HG03520 (cell line): ENCODE results near the gene SHISA4.
"Not testable (repeated sequence)": the region's sequence is repeated elsewhere in the genome, so short reads cannot be mapped to it uniquely, and the experiment has no call there.

Experiments
- ATAC-seq: cut with Tn5 transposase; IDR thresholded peaks from one replicate; pipeline ENCODE4 v1.9.1; 2021; ENCODE audit warnings: mild to moderate bottlenecking, moderate library complexity; ENCODE audit not compliant: unreplicated experiment

The SHISA4 gene, protein sequence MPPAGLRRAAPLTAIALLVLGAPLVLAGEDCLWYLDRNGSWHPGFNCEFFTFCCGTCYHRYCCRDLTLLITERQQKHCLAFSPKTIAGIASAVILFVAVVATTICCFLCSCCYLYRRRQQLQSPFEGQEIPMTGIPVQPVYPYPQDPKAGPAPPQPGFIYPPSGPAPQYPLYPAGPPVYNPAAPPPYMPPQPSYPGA

DNA sequence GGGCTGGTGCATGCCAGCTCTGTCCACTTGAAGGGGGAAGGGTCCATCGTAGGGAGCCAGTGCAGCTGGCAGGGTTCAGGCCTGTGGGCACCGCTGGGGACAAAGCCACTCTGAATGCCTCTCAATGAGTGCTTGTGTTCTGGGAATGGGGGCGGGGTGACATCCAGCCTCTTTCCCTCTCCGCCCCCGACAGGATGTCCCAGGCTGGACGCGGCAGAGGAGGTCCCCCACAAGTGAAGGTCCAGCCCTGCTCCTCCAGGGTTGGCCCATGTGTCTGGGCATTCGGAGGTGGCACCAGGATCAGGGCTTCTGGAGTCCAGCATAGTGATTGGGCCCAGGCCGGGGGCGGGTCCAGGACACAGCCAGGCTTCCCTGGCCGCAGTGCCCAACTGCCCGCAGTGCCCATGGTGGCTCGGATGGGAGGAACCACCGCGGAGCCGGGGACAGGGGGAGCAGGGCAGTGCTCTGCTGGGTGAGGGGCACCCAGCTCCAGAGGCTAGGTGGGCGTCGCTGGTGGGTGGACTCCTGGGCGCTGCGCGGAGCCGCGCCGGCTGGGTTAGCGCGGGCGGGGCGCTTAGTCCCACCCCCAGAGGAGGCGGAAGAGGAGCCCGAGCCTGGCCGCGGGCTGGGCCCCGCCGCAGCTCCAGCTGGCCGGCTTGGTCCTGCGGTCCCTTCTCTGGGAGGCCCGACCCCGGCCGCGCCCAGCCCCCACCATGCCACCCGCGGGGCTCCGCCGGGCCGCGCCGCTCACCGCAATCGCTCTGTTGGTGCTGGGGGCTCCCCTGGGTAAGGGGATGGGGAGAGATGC lies at the start of gene SHISA4:
TSS of gene SHISA4 (plus strand) at position 617 of the 808 bp plus-strand sequence. CDS start at position 714, 97 bp downstream.
- ATAC-seq: no peak

DNA sequence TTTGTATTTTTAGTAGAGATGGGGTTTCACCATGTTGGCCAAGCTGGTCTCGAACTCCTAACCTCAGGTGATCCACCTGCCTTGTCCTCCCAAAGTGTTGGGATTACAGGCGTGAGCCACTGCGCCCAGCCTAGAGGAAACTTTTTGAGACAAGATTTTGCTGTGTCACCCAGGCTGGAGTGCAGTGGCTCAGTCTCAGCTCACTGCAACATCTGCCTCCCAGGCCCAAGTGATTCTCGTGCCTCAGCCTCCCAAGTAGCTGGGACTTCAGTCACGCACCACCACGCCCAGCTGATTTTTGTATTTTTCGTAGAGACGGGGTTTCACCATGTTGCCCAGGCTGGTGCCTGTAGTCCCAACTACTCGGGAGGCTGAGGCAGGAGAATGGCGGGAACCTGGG lies 49.6 kb upstream of the SHISA4 start:
- not testable (repeated sequence) for ATAC-seq

DNA sequence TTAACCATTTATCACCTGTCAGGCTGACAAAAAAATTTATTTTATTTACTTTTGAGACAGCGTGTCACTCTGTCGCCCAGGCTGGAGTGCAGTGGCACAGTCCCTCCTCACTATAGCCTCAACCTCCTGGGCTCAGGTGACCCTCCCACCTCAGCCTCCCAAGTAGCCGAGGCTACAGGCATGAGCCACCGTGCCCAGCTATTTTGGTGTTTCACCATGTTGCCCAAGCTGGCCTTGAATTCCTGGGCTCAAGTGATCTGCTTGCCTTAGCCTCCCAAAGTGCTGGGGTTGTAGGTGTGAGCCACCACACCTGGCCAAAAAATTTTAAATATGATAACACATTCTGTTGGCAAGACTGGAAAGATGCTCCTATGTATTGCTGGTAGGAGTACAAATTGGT lies 48.6 kb upstream of the SHISA4 start:
- no peak for ATAC-seq

DNA sequence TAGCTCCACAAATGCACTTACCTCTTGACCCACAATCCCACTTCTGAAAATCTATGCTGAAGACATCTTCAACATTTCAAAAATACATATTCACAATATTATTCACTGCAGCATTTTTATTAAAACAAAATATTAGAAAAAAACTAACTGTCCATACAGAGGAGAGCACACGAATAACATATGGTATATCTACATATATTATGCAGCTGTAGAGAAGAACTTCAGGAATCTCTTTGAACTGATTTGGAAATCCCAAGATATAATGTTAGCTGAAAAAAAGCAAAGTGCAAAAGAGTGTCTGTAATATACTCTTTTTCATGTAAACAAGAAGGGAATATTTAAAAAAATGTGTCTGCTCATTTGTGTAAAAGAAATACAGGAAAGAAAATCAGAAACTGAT lies 48.2 kb upstream of the SHISA4 start:
- ATAC-seq: no peak

DNA sequence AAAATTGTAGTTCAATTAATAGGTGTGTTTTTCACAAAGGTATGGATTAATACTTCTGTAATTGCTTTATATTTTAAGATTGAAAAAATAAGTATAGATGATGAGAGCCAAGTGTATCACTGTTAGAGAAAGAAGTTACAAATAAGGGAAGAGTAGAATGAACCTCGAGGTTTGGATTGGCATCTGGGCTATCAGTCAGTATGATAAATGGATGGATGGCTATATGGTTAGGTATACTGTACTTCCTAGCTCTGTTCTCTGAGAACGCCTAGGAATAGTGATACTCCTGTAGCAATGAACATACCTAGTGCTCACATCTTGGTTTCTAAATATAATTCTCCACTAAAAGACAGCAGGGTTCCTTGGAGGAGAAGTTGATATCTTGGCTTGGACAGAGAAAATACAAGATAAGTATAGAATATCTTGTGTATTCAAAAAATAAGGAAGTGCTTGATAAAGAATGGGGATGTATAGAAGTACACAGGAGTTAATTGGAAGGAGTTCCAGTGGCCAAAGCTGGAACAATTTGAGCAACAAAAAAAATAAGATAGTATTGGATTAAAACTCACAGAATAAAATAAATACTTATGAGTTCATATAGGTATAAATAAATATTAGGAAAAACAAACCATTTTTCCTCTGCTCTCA lies 47.3 kb upstream of the SHISA4 start:
- ATAC-seq: no peak

DNA sequence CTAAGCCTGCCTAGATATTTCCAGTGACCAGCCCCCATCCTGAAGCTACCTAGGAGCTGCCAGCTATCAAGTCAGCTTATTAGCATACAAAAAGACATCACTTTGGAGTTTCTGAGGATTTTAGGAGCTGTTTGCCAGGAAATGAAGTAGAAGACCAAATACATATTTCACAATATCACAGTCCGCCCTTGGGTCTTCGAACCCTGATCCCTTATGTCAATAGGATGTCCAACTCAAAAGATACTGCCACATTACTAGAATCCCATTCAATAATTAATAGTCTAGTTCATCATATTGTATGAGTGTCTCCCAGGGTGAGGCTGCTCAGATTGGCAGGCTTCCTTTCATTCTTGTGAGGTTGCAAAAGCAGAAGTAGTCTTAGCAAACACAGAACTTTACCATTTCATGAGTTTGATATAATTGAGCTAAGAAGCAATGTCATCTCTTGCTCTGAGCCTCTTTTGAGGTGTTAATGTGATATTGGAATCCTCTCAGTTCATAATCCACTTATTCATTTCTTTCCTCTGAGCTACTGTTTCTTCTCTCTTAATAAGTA lies 46.1 kb upstream of the SHISA4 start:
- ATAC-seq: no peak

DNA sequence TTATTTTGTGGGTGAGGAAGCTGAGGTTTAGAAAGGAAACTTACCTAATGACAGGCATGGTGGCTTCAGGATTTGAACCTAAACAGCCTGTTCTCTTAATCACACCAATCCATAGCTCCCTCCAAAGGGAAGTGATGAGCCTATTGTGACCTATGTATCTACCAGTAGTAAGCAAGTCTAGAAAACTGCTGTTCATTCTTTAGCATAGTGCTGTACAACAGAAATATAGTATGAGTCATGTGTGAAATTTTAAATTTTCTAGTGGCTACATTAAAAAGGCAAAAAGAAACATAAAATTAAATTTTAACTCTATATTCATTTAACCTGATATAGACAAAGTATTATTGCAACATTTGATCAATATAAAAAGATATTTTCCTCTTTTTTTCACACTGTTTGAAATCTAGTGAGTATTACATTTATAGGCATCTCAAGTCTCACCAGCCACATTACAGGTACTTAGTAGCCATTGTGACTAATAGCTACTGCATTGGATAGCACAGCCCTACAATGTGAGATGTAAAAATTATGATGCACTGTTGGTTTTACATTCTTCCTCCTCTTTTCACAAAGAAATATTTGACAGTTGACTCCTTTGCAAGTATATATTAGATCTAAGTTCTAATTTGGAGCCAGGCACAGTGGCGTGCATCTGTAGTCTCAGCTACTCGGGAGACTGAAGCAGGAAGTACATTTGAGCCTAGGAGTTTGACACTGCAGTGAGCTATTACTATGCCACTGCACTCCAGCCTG lies 43.2 kb upstream of the SHISA4 start:
- ATAC-seq: no peak

DNA sequence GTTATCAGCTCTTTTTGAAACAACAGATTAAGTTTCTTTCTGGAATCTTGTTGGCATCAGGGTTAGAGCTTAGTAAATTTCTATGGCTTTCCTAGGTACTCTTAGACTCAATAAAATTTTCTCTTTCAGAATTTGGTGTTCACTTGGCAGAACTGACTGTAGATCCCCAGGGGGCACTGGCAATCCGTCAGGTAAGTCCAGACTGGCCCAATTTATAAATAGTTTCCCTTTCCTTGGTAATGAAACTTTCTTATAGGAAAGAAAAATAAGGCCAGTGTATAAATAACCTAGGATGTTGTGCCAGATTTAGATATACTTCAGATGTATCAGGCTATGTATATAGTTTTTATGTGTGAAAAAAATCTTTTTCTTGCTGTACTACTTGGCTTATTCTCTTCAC lies 41.5 kb upstream of the SHISA4 start:
- ATAC-seq: no peak

DNA sequence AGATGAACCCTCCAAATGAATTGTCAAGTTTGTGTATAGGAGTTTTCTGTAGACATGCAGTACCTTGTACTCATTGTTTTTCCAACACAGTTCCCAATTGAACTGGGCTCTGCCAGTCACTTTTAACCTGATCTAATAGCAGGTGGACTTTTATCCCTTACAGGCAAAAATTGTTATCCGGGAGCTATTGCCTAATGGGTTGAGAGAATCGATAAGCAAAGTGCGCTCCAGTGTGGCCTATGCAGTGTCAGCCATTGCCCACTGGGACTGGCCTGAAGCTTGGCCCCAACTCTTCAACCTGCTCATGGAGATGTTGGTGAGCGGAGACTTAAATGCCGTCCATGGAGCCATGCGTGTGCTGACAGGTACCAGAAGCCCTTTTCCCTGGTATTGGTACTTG lies 40.5 kb upstream of the SHISA4 start:
- no peak for ATAC-seq

DNA sequence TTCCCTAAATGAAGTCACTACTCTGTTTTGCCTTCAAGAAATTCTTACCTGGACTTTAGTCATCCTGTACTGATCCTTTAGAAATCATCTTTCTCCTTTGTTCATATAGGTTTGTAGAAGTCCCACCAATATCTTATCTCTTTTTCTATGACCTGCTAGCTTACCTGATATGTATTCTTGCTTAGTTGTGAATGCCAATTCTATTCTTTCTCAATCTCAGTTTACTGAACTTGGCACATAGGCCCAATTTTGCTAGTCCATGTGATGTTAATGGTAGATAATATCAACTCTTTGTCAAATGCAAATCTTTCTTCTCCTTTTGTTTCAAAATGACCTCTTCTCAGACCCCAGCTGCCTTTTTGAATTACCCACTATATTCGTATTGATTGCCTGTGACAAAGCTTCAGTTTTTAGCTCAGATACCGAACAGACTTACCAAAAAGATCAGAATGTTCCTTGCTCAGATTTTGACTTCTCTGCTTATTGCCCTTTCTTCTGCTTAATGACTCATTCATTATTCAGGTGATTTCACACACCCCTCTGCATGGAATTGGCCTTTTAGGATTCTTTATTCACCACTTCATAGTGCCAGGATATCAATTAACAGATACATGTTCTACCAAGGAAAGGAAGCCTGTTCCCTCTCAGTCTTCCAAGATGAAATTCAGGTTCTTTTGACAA lies 39.2 kb upstream of the SHISA4 start:
- no peak for ATAC-seq

DNA sequence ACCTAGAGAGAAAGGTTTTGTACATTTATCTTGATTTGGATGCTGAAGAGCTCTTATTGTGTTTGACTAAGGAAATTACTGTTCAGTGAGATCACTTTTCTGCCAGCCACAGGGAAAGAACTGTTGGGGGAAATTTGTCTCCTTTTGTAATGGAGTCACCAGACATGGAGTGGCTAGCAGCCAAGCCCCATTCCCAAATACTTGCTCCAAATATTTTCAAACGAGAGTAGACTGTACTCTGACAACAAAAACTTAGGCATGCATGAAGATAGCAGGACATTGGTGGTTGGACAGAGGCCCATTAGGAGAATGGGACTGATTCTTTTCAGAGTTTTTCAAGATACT lies 38.7 kb upstream of the SHISA4 start:
- no peak for ATAC-seq

DNA sequence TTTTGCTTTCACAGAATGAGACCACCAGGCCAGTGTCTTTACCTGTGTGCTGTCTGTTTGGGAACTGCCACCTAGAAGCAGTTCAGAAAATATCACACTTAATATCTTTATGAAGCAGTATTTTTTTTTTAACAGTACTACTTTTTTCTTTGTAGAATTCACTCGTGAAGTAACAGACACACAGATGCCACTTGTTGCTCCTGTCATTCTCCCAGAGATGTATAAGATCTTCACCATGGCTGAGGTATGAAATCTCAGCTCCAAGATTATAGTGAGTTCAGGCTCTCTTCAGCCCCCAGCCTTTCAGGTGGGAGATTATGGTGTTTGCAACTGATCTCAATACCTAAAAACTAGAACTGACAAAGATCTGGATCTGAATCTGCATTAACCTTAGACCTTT lies 36.7 kb upstream of the SHISA4 start:
- no peak for ATAC-seq

DNA sequence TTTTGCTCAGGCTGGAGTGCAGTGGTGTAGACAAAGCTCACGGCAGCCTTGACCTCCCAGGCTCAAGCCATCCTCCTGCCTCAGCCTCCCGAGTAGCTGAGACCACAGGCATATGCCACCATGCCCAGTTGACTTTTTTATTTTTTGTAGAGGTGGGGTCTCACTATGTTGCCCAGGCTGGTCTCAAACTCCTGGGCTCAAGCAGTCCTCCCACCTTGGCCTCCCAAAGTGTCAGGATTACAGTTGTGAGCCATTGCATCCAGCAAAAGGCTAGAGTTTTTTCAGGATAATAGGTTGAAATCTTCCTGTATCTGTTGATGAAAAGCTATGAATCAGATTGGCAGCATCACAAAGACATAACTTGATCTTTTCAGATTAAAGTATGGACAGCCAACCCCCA lies 32.0 kb upstream of the SHISA4 start:
- ATAC-seq: not testable (repeated sequence)

DNA sequence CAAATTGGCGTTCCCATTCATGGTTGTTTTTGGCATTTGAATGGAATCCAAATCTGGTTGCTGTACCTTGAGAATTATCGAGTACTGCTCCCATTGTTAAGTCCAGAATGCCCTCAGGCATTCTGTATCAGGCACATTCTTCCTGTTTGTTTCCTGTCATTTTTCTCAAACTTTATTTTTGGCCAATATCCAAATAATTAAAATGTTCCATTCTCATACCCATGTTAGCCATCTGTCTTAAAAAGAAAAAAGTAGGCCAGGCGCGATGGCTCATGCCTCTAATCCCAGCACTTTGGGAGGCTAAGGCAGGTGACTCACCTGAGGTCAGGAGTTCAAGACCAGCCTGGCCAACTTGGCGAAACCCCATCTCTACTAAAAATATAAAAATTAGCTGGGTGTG lies 29.3 kb upstream of the SHISA4 start:
- ATAC-seq: no peak

DNA sequence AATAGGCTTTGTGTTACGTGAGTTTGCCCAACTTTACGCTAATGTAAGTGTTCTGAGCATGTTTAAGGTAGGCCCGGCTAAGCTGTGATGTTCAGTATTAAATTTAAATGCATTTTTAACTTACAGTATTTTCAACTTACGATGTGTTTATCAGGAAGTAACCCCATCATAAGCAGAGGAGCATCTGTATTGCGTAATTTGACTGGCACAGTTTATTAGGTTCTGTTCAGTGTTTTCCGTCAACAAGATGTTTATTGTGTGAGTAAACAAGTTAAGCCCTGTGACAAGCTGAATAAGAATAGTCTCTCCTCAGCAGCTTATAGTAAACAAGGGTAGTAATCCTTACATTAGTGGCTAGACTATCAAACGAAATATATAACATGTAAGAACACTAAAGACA lies 27.2 kb upstream of the SHISA4 start:
- ATAC-seq: no peak

DNA sequence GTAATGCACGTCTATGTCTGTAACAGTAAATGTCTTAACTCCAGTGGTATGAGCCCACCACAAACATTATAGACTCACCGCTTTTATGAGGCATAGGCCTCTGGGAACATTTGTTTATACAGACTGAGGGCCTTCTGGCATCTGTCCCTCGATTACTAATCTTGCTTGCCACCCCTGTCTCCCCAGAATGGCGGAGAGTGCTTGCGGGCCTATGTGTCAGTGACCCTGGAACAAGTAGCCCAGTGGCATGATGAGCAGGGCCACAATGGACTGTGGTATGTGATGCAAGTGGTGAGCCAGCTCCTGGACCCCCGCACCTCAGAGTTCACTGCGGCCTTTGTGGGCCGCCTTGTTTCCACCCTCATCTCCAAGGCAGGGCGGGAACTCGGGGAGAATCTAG lies 18.3 kb upstream of the SHISA4 start:
- no peak for ATAC-seq

DNA sequence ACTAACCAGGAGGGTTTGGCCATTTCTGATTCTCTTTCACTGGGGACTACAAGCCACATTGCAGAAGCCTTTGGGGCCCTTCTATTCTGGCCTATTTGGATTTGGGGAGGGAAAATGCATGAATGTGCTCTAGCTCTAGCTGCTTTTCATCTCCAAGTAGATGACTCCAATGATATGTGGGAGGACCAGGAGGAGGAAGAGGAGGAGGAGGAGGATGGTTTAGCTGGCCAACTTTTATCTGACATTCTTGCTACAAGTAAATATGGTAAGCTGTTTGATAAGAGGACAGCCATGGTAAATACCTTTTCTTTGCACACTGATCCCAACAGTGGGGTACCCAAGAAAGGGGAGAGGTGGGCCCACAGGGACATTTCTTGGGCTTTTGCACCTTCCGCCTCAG lies 14.0 kb upstream of the SHISA4 start:
- no peak for ATAC-seq

DNA sequence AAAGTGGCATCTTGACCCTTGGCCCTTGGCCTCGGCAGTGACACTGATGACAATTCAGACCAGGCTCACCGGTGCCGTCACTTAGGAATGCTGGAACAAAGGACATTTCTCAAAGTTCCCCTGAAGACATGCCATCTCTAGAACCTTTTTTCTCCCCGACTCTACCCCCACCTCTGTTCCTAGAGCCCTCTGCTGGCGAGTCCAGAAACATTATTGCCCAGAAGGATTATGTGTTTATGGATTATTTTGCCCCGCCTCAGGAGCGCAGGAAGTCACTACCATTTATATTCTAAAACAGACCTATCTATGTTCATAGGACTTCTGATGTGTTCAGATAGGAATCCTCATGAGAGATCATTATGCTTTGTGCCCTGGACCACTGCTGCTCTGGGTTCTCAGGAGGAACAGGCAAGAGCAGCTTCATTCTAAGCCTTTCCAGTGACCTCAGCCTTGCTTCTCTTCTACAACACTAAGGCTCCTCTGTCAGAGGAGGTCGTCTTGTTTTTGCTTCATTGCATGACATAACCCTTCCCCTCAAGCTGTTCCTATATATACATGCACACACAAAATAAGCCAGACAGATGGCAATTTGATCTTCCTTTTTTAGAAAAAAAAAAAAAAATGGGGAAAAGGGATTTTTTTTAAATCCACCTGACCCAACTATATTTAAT lies 12.4 kb upstream of the SHISA4 start:
- no peak for ATAC-seq

DNA sequence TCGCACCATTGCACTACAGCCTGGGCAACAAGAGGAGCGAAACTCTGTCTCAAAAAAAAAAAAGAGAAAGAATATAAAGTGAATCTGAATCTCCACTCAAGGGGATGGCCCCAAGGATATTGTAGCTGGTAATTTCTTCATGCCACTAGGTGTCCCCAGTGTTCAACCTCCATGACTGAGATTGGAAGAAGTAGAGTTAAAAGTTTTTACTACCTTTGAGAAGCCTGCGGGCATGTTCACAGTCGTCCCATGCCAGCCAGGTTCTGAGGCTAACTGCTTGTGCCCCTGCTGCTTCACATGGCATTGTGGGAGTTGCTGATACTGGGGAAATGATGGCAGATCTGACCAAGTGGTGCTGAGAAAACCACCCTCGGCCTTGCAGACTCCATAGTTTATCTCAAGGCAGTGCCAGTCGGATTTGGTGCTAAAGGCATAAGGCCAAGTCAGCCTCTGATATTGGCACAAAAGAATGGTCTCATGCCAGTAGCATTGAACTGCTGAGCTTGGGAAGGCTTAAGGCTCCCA lies 10.8 kb upstream of the SHISA4 start:
- no peak for ATAC-seq
